ENCODE measurements around the gene ZNF70.

The ZNF70 gene

DNA sequence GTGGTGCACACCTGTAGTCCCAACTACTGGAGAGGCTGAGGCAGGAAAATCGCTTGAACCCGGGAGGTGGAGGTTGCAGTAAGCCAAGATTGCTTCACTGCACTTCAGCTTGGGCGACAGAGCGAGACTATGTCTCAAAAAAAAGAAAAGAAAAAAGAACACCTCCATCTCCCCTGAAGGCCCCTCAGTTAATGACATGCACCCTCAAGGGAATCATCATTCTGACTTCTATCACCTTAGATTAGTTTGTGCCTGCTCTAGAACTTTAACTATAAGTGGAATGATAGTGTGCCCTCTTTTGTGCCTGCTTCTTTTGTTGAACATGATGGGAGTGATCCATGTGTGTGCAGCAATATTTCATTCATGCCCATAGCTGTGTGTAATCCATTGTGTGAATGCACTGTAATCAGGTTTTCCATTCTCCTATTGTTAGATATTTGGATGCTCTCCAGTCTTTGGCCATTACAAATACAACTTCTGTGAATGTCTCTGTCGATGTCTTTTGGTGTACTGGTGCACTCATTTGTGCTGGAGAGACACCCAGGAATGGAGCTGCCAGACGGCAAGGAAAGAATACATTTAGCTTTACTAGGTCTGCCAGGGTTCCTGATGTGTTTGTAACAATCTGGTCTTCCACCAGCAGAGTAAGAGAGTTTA is 4.2 kb upstream of the ZNF70 start:
- POLR2A ChIA-PET (ENCODE audit: low non-redundant PET): no interaction called here
- DNase-seq (ENCODE audit: low spot score): no peak
- TF ChIP-seq, protein P1, sequence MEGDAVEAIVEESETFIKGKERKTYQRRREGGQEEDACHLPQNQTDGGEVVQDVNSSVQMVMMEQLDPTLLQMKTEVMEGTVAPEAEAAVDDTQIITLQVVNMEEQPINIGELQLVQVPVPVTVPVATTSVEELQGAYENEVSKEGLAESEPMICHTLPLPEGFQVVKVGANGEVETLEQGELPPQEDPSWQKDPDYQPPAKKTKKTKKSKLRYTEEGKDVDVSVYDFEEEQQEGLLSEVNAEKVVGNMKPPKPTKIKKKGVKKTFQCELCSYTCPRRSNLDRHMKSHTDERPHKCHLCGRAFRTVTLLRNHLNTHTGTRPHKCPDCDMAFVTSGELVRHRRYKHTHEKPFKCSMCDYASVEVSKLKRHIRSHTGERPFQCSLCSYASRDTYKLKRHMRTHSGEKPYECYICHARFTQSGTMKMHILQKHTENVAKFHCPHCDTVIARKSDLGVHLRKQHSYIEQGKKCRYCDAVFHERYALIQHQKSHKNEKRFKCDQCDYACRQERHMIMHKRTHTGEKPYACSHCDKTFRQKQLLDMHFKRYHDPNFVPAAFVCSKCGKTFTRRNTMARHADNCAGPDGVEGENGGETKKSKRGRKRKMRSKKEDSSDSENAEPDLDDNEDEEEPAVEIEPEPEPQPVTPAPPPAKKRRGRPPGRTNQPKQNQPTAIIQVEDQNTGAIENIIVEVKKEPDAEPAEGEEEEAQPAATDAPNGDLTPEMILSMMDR (conservative IDR thresholded peaks at IDR 0.05; ENCODE audit: low read depth): no peak
- CTCF ChIA-PET: no interaction called here
- no peak overlapping the region for H3K27ac ChIP-seq

DNA sequence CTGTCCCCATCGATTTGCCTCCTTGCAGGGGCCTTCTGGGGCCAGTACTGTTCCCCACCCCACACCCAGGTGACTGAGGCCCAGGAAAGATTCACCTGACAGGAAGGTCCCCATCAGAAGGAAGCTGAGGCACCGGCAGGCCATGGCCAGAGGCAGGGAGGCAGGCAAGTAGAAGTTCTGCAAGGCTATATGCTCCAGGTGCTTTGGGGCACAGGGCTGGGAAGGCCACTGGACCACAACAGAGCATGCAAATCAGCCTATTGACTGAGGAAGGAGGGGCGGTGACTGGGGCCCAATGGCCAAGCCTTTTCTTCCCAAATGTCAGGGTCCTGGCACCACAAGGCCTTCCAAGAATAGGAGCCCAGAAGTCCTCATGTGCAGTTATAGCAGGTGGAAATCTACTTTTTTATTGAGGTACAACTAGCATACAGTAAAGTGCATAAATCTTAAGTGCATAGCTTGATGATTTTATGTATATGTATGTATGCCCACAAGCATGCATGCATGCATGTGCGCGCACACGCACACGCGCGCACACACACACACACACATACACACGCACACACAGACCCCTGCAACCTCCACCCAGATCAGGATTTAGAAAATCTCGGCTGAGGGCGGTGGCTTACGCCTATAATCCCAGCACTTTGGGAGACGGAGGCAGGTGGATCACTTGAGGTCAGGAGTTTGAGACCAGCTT is 3.5 kb upstream of the ZNF70 start, which contains the start of gene VPREB3:
Gene VPREB3, minus strand, starts transcription at position 206 of the 700 bp plus-strand sequence. Its CDS starts 62 bp downstream, at position 144.
- no peak for DNase-seq (ENCODE audit: low spot score)
- ChIA-PET POLR2A (ENCODE audit: low non-redundant PET) (no interaction called here), CTCF (interaction anchor here (0.6 kb wide), 1 partner anchor 62 kb away, joined by 3 read pairs; no protein-coding TSS in a partner anchor)
- no peak within 1 kb of the TSS for H3K27ac ChIP-seq
- TF ChIP-seq, protein P1 (conservative IDR thresholded peaks at IDR 0.05; ENCODE audit: low read depth): no peak

DNA sequence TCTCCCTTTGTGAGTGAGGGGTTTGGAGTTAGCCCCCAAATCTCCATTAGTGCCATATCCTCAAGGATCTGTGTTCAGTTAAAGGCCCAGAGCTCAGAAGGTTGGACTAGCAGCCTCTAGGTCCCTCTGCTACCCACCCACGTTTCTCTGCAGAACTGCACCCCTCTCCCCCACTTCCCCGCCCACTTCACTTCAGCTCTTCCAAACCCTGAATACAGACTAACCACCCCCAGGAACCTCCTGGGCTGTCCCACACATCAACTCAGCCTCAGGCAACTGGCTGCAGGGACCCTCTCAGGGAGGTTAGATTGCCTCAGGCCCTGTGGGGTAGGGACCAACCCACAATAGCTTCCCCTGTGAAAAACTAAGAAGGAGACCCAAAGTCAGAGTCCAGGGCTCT is 2.5 kb upstream of the ZNF70 start:
- TF ChIP-seq, protein P1 (conservative IDR thresholded peaks at IDR 0.05; ENCODE audit: low read depth): no peak
- CTCF ChIA-PET: no interaction called here
- DNase-seq (ENCODE audit: low spot score): no peak
- POLR2A ChIA-PET (ENCODE audit: low non-redundant PET): no interaction called here
- H3K27ac ChIP-seq: no peak overlapping the region

DNA sequence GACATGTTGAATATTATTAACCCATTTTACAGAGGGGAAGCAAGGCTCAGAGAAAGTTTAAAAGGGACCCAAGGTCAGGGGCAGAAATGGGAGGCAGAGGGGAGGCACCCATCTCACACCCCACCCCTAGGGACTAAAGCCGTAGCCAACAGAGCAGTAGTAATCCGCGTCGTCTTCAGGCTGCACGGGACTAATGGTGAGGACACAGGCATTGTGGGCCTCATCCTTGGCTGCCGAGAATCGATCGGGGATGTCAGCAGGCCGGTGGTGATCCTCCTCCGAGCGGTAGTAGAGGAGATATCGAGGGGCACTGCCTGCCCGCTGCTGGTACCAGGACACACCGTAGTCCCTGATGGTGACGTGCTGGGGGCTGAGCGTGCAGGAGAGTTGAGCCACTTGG is 1.8 kb upstream of the ZNF70 start:
- no peak for DNase-seq (ENCODE audit: low spot score)
- TF ChIP-seq, protein P1 (conservative IDR thresholded peaks at IDR 0.05; ENCODE audit: low read depth): no peak
- CTCF ChIA-PET: no interaction called here
- H3K27ac ChIP-seq: no peak overlapping the region
- POLR2A ChIA-PET (ENCODE audit: low non-redundant PET): no interaction called here

DNA sequence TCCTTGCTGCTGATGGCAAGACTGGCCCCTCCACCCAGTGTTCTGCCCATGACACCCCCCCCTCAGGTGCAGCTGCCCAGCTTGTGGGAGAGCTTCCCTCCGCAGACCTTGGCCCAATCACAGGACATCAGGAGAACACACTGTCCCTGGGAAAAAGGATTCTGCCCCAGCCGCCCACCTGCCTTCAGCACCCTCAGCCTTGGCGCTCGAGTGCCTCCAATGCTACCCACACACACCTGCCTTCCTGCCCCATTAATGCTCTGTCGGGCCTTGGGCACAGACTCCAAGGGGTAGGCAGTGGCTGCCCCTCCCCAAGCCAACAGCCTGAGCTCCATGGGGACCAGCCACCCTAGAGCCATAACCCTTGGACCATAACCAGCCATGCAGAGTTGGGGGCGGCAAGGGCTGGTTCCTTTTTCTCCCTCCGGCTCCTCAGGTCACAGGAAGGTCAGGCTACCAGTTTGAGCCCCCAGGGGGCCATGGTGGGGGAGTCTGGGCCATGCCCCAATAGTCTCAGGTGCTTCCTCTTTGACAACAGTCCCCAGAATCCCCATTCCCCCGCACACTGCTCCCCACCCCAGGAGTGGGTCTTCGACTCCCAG is 1.3 kb upstream of the ZNF70 start:
- ChIA-PET CTCF (no interaction called here), POLR2A (ENCODE audit: low non-redundant PET) (no interaction called here)
- TF ChIP-seq, protein P1 (conservative IDR thresholded peaks at IDR 0.05; ENCODE audit: low read depth): no peak
- no peak for DNase-seq (ENCODE audit: low spot score)
- peak overlapping the region; percentile 87 for H3K27ac ChIP-seq

DNA sequence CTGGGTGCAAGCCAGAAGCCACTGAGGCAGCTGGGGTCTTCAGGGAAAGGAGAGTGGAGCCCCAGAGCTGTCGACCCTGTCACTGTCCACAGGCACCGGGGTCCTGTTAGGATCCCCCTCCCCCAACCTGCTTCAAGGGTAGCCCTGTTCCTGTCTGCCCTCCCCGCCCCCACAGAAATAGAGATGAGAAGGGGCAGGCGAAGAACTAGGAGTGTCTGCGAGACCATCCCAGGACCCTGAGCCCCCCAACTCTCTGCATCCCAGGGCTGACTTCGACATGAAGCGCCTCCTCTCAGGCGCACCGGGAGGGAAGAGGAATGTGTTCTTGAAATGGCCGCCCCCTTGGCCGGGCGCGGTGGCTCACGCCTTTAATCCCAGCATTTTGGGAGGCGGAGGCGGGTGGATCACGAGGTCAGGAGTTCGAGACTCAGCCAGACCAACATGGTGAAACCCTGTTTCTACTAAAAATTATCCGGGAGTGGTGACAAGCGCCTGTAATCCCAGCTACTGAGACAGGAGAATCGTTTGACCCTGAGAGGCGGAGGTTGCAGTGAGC is 607 bp upstream of the ZNF70 start:
- peak overlapping the region; percentile 87 for H3K27ac ChIP-seq
- ChIA-PET CTCF (no interaction called here), POLR2A (ENCODE audit: low non-redundant PET) (no interaction called here)
- peak; percentile 25 for DNase-seq (ENCODE audit: low spot score)
- TF ChIP-seq, protein P1 (conservative IDR thresholded peaks at IDR 0.05; ENCODE audit: low read depth): no peak

Measured in RWPE1 (cell line).